ENCODE data around the gene FAM53B.

The FAM53B gene

GRCh38 chr10:124587811-124588211, 156.4 kb downstream of the FAM53B start:
- no peak for DNase-seq (ENCODE audit: low read depth in 1 of 2, low spot score in 1 of 2)

GRCh38 chr10:124586142-124586541, 158.0 kb downstream of the FAM53B start:
- DNase-seq (ENCODE audit: low read depth in 1 of 2, low spot score in 1 of 2), result no peak

DNA sequence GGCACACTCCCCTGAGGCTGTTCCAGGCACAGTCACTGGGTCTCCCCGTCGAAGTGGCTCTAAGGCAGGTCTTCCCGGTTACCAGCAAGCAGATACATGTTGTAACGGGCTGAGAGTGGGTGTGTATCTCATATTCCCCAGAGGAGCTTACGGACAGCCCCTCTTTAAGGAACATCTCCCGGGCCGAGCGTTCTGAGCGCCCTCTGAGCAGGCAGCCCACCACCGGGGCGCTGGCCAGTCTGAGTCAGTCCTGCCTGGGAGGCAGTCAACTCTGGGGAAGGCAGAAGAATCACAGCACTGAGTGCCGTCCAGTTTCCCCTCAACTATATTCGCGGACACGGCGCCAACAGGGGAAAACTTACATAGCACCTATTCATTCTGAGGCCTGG, 165.2 kb downstream of the FAM53B start:
- no peak for DNase-seq (ENCODE audit: low read depth in 1 of 2, low spot score in 1 of 2)

DNA sequence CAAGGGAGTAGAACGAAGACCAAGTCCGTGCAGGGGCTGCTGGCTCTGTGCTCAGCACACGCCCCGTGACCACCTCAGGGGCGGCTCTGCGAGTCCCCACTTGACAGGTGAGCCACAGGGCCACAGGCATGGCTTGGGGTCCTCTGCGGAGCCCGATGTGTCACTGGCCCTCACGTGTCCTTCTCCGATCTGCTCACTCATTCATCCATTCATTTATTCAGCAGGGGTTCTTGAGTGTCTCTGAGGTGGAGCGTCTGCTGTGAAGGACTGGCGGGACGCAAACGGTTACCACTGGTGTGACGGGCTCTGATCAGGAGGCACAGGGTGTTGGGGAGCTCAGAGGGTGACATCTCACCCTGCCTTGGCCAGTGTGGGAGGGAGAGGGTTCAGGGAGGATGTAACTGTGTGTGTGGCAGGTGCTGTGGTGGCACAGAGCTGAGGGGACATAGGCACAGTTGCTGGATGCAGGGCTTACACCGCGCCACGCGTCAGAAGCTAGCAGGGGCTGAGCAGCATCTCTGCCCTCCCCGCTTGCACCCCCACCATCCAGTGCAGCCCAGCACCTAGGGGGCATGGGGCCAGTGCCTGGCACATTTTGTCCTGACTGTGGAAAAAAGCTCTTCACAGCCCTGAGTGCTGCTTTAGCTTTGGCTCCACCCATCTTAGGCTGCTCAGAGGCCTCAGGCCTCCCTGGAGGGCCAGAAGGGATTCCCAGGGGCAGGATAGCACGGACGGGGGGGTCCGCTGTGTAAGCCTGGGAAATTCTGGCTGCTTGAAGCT, 165.8 kb downstream of the FAM53B start:
- no peak for DNase-seq (ENCODE audit: low read depth in 1 of 2, low spot score in 1 of 2)

DNA sequence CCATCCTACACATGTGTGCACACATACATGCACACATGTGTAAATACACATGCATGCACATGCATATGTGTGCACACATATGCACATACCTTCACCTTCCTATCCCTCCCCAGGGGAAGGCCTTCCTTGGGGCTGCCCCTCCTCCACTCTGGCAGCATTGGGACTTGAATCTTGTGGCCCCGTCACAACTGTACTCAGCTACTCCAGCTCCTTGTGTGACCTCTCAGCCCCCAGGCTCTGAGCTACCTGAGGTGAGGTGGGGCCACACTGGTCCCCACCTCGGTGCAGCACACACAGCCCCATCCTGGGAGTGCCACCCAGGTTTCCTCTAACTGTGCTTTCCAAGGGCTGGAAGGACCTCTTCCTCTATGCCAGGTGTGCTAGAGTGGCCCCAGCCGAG, 166.5 kb downstream of the FAM53B start:
- no peak for DNase-seq (ENCODE audit: low read depth in 1 of 2, low spot score in 1 of 2)

DNA sequence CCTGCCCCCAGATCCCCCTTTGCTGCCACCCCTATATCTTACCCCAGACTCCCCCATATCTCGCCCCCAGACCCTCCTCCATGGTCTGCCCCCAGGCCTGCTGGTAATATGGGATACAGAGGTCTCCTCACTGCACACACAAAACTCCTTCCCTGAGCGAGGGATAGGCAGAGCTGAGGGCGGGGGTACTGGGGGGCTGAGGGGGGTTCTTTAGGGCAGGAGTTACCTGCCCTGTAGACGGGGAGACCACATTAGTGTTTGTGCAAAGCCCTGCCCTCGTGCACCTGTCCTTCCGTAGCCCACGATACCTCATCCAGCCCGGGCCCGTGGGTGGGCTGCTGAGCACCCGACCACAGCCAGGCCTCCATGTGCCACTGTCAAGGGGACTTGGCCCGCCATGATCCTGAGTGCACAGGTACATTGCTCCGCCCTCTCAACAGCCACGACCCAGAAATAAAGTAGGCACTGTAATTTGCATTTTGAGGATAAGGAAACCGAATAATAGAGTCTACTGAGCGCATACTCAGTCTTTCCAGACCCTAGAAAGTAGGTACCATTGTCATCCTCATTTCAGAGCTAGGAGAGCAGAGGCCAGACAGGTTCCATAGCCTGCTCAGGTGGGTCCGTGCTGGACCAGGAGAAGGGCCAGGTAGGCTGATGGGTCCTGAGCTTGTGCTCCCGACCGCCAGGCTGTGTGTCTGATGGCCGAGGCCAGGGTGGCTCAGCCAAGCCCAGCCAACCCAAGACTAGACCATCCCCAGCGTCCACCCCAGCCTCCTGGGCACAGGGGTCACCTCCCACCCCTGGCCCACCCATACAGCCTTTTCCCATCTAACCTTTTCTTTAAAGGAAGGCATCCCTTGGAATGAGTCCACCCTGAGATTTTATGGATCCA, 167.4 kb downstream of the FAM53B start:
- no peak for DNase-seq (ENCODE audit: low read depth in 1 of 2, low spot score in 1 of 2)

GRCh38 chr10:124575107-124576035, 168.8 kb downstream of the FAM53B start:
- DNase-seq (ENCODE audit: low read depth in 1 of 2, low spot score in 1 of 2), result no peak

- DNase-seq (ENCODE audit: low read depth in 1 of 2, low spot score in 1 of 2), result no peak
Observed at GRCh38 chr10:124574456-124575070, 169.6 kb downstream of the FAM53B start.

DNA sequence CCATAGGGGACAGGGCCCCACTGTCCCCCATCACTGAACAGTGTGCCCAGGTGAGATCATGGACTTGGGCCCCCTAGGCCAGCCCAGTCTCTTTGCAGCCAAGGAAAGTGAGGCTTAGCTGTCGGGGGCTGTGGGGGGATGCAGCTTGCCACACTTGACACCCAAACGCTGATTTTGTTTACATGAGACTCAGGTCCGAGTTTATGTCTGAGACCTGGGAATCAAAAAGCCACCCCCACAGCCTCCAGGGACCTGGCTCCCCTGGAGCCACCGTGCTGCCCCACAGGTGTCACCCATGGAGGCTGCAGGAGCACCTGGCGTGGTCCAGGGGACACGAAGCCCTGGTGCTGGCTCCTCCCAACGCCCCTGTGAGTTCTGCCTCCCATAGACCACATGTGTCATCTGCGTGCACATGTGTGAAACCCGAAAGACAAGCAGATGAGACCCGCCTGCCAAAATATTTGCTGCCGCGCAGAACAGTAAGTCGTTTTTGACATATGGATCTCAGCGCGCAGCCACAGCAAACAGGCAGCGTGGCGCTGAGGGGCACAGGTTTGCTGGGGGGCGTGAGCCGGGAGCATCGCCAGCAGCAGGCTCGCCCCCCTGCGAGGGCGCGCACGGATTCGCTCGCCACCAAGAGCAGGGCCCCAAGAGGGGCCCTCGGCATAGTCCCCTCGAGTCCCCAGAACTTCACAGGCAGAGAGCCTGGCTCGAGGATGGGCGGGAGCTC, 170.3 kb downstream of the FAM53B start:
- no peak for DNase-seq (ENCODE audit: low read depth in 1 of 2, low spot score in 1 of 2)

DNA sequence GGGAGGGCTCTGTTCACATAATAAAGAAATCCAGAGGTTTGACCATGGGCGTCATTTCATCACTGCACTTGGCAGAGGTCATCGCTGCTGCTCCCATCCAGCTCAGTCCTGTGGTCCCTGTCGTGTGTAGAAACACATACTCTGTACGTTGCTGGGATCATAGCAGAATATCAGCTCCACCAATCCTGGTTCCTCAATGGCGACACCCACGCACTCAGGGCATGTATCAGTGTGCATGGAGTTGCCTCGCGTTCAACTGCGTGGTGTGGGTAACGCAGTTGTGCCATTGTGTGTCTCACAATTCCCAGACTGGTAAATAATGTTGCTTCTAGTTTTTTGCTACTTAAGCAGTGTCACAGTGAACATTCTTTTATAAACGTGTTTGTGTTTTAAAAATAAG, 171.4 kb downstream of the FAM53B start:
- DNase-seq (ENCODE audit: low read depth in 1 of 2, low spot score in 1 of 2), result no peak

DNA sequence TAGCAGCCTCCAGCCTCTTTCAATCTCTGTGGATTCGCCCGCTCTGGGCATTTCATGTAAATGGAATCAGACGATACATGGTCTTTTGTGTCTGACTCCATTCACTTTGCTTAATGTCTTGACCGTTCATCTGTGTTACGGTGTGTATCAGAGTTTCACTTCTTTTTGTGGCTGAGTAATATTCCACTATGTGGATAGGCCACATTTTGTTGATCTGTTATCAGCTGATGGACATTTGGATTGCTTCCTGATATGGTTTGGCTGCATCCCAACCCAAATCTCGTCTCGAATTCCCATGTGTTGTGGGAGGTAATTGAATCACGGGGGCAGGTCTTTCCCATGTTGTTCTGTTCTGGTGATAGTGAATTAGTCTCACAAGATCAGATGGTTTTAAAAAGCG, 173.5 kb downstream of the FAM53B start:
- no peak for DNase-seq (ENCODE audit: low read depth in 1 of 2, low spot score in 1 of 2)

- DNase-seq (ENCODE audit: low read depth in 1 of 2, low spot score in 1 of 2), result no peak
Observed at GRCh38 chr10:124569623-124570470, 174.3 kb downstream of the FAM53B start.

Data from stimulated activated CD4-positive, alpha-beta T cell treated with anti-CD3 and anti-CD28 coated beads, Interleukin-15, amount 100 ng/mL, for 1 hour (primary cell).